NK-92 (cell line): ENCODE data around the gene SPATC1L.

Experiments used
- DNase-seq: peaks from one replicate; lab custom pipeline; 2025; ENCODE audit not compliant: unreplicated experiment; lab: John Stamatoyannopoulos, UW

Gene SPATC1L

DNA sequence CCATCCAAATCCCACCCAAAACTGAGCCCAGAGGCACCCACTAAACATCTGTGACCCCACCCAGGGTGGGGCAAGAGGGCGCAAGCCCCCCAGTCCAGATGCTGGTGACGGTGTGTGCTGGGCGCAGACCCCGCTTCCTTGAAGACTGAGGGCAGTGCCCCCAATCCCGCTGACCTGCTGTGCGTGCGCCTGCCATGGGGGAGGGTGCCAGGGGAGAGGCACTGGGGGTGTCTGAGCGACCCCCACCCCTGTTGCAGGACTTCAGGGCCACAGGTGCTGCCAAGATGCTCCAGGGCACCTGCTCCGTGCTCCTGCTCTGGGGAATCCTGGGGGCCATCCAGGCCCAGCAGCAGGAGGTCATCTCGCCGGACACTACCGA is 73.1 kb downstream of the SPATC1L start:
- DNase-seq: no peak
